Ramos (cell line): ENCODE results near the gene TRABD2B.

Experiments
- in situ Hi-C: fragments of 300-500 bp; cut with MboI; formaldehyde crosslinking; loops from one replicate; pipeline ENCODE4 v1.14.3; 2022; ENCODE audit warnings: low sequenced_read_pairs; ENCODE audit not compliant: unreplicated experiment

TRABD2B gene

DNA sequence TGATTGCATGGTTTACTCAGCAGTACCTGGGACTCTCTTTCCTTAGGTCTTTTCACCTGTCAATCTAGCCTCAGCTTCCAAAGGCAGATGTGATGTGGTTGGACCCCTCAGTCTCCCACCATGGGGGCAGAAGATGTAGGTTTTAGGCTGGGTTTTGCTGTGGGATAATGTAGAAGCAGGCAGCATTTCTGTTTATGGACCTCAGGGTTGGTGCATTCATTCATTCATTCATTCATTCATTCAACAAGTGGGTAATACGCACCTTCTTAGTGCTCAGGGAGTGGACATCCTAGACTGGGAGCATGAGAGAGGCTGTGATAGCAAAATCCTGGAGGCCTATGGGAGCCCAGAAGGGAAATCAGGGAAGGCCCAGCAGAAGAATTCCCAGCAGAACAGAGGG lies 209.6 kb downstream of the TRABD2B start:
- in situ Hi-C loops, result no loop called here

DNA sequence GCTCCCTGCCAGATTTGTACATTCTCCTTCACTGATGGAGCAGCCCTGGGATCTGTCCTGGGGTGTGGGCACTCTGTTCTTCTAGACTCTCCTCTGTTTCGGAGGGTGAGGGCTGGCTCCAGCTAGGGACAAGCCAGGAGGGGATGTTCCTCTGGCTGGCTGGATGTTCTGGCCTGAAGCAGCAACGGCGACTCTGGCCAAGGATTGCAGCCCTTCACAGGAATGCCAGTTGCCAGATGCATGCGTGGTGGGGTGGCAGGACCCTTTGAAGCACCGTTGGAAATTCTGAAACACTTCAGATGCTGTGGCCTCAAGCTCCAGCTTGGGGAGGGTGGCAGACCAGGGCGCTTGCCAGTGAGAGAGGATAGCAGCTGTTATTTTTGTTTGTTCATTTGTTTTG lies 210.9 kb downstream of the TRABD2B start:
- in situ Hi-C loops, result no loop called here

DNA sequence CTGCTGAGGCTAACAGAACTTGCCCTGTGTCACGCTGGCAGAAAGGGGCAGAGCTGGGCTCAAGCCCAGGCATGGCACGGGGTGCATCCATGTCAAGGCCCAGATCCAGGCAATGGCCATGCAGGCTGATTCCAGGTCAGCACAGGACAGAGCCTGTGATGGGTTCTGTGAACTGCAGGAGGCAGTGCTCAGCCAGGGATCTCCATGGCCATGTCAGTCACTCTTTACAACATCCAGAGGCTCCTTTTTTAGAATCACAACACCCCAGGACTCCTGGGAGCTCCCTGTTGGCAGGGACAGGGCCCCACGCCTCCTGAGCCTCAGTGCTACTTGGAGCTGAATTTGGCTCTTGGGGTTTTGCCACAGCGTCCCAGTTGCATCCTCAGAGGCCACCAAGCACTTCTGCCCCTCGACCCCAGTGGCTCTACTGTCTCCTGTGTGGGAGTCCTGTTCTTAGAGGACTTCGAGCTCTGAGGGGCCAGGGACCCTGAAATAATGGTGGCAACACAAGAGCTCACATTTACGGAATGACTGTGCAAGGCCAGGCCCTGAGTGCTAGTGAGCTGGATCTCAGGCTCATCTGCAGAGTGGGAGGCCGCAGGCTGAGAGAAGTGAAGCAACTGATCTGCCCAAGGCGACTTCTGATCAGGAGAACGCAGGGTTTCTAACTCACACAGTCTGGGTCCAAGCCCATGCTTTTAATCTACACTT lies 211.5 kb downstream of the TRABD2B start:
- in situ Hi-C loops, result no loop called here

DNA sequence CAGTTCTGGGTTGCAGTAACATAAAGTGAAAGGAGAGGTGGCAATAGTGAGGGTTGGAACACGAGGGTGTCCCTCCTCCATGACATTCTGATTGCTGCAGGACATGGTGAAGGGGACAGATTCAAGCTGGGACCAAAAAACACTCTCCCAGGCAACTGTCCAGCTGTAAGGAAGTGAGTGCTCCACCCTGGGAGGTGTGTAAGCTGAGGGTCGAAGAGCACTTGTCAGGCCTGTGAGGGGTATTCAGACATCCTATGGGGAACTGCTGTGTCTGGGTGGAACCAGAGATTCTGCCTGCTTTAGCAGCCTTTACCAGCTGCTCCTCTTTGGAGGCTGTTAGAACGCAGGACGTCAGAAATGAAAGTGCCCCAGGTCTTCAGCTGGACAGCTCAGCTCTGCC lies 212.1 kb downstream of the TRABD2B start:
- in situ Hi-C loops, result no loop called here

DNA sequence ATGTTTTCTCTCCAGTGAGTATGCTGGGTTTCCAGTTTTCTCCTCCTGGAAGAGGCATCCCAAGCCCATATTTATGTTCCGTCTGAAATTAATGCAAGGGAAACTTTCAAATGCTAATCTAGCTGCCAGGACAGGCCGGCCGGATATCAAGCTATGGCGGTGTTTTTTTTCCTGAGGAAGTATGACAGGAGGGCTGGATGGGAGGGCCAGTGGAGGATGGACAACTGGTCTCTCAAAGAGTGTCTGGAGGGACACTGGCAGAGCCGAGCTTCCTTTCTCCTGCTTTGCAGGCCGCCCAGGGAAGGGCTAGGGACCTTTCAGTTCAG lies 212.7 kb downstream of the TRABD2B start:
- in situ Hi-C loops, result no loop called here

- in situ Hi-C loops, result no loop called here
These were observed 213.3 kb downstream of the TRABD2B start for GRCh38 chr1:47783638-47784496.

DNA sequence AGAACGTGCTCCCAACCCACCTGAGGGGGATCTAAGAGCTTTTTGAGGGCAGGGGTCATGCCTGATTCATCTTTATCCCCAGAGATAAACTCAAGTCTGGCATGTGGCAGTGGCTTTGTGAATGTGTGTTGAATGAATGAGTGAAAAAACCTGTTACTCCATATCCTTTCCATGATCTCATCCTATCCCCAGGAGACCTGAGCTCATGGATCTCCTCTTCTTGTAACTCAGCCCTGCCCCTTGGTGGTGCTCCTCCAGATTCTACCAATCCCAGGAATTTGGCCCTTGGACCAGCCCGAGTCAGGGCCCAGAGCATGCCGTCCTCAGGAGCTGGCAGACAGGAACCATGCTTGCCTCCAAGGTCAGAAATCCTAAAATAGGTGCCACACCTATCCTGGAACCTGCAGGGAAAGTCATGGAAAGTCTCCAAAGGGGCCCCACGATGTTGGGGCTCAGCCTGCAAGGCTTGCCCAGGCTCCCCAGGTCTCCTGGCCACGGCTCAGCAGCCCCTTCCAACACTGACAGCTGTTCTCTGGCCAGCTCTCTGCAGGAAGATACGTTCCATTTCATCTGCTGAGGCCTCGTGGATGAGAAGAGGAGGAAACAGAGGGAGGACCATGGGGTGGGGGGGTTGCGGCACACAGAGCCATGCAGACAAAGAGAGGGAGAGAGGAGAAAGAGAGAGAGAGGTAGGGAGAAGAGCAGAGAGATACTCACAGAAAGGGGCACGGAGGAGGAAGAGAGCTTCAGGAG lies 214.6 kb downstream of the TRABD2B start:
- in situ Hi-C loops, result no loop called here

DNA sequence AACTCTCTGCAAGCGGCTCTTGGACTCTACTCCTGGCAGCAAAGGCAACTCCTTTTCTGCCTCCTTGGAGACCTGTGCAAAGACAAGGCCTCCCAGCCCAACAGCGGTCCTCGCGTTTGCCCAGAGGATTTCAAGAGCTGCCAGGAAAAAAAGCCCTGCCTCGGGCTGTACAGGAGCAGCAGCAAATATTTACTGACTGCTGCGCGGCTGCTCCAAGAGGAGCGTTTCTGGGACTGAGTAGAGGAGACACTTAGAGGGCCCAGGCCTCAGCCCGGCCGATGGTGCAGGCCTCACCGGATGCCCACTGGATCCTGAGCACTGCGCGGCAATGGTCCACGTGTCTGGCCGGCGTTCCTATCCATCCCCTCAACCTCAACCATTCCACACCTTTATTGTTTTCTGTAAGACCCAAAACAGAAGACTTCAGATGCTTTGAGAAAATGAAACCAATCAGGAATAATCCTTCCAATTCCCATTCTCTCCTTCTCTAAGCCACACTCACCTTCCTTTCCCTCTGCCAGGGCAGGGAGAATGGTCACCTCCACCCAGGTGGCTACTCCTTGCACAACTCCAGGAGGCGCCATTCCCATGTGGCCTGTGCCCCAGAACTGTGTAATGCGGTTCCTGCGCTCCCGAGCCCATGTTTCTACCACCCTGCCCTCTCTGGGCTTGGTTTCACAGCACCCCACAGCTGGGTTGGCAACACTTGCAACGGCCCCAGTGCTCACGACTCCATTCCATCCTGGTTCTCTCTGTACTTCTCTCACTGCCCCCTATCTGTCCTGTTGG lies 215.8 kb downstream of the TRABD2B start:
- in situ Hi-C loops, result no loop called here

GRCh38 chr1:47780469-47780995 lies 216.7 kb downstream of the TRABD2B start:
- in situ Hi-C loops, result no loop called here

- in situ Hi-C loops, result no loop called here
These were observed 217.6 kb downstream of the TRABD2B start for GRCh38 chr1:47779613-47780012.

DNA sequence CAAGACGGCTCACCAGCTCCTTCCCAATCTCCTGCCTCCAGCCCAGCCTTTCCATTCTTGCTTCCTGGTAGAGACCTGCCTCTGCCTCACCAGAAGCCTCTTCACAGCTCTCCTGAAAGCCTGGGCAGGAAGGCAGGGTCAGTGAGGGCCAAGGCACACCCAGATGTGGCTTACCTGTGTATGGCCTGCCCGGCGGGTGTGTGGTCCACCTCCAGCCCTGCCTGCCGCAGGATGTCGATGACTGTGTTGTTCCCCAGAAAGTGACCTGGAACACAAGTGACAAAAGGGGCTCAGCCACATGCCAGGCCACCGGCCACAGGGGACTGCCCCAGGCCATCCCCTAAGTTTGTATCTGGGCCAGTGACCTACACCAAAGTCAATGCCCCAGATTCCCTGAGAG lies 218.9 kb downstream of the TRABD2B start:
- in situ Hi-C loops, result no loop called here

- in situ Hi-C loops, result no loop called here
These were observed 219.9 kb downstream of the TRABD2B start for GRCh38 chr1:47777322-47777721.

DNA sequence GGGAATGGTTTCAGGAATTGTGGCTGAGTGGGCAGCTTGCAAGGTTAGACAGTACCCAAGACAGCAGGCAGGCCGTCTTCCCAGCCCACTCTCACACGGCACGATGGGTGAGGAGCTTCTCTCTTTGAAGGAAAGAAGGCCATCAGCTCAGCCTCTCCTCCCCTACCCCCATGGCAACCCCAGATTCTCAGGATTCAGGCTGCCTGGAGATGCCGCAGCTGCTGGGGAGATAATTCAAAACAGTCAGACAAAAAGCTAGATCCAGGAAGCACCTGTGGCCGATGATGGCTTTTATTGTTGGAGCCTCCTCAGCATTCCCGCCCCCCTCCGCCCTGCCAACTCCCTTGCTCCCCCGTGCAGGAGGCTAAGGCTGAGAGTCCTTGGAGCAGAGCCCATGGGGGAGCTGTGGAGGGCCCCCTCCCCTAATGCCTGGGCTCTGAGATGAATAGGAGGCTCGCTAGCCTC lies 220.5 kb downstream of the TRABD2B start:
- in situ Hi-C loops, result no loop called here

- in situ Hi-C loops, result no loop called here
These were observed 222.0 kb downstream of the TRABD2B start for GRCh38 chr1:47774986-47775834.

GRCh38 chr1:47772960-47773682 lies 224.1 kb downstream of the TRABD2B start:
- in situ Hi-C loops, result no loop called here

GRCh38 chr1:47772281-47772680 lies 224.9 kb downstream of the TRABD2B start:
- in situ Hi-C loops, result no loop called here

GRCh38 chr1:47771751-47772150 lies 225.4 kb downstream of the TRABD2B start:
- in situ Hi-C loops, result no loop called here

DNA sequence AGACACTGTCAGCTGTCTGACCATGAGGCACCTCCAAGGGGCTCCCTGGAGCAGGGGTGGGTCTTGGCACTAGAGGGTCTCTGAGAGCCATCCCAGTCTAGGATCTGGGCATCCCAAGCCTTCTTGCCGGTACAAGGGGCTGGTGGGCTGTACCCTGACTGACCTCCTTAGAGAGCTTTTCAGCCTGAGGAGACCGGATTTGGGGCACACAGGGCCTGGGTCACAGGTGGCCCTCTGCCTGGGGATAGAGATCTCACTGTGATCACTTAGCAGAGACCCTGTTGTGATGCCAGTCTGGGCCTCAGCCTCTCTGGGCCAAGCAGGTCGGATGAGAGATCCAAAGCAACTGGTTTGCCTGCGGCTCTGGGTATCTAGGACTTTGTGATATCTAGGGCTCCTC lies 227.2 kb downstream of the TRABD2B start:
- in situ Hi-C loops, result no loop called here
